Activated T-cell treated with anti-CD3 and anti-CD28 coated beads, Interleukin-2, amount 50 U/mL, for 1 hour (primary cell): ENCODE data around the gene AHRR.
"Not testable (repeated sequence)": the region's sequence is repeated elsewhere in the genome, so short reads cannot be mapped to it uniquely, and the experiment has no call there.

Source experiments
- DNase-seq: peaks from one replicate; pipeline ENCODE4 v3.0.0-alpha.2; 2020

AHRR gene

DNA sequence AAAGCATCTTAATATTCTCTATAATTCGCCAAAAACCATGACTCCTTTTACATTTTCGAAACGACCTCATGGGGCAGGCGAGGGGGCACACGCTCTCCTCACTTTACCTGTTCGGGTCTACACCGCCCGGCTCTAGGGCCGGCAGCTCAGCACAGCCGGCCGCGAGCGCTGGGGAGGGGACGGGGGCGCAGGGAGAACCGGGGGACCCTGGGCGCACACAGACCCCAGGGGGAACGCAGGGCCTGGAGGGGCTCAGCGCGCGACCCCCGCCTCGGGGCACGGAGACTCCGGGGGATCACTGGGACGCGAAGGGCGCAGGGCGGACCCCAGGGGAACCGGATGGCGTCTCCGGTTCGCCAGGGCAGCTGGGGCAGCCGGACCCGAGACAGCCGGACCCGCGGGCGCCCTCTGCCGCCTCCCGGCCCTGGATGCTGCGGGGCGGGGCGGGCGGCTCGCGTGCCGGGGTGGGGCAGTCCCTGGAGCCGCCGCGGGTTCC, at the start of gene AHRR:
Gene AHRR, plus strand, starts transcription at position 485 of the 496 bp plus-strand sequence. CDS start 22,189 bp downstream, outside the sequence.
- DNase-seq = no peak

DNA sequence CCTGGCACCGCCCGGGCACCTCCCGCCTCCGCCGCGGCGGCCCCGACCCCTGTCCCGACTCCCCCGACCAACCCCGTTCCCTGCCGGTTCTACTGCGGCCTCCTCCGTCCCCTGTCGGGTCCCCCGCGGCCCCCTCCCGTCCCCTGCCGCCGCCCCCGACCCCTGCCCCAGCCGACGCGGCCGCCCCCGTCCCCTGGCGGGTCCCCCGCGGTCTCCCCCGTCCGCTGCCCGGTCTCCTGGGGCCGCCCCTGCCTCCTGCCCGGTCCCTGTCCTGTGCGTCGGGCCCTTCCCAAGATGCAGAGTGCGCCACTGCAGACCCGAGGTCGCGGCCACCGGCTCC, 49.7 kb upstream of the AHRR start:
- DNase-seq = not testable (repeated sequence)

DNA sequence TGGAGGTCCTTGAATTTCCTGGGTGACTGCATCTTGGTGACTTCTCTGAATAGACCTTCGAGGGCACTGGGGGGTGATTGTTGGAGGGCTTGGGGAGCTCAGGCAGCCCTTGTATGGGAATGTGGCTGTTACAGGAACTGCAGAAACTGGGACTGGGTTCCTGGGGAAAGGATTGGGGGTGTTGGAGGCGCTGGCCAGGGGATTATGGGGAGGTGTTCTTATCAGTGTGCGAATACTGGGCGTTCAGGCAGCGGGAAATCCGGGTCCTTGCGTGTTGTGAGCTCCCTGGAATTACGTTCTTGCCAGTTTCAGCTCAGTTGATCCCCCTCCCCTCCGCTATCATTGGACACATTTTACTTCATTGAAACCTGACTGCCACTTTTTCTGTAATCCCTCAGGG, 48.4 kb upstream of the AHRR start:
- DNase-seq = not testable (repeated sequence)

DNA sequence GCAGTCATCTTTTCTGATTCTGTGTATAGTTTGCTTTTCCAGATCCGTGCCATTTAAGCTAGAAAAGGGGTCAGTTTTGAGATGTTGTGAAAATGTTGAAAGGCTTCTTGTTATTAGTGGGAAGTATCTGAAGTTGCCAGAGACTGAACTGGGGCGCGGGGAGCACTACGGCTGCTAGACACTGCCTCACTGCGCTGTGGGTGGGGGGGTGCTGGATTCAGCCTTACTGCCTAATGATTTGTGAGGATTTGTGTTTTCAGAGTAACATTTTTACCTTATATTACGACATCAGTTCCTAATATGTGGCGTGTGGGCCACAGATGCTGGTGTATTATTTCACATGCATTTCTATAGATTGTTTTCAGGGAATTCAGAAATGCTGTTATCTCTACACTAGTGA, 48.0 kb upstream of the AHRR start:
- not testable (repeated sequence) for DNase-seq

DNA sequence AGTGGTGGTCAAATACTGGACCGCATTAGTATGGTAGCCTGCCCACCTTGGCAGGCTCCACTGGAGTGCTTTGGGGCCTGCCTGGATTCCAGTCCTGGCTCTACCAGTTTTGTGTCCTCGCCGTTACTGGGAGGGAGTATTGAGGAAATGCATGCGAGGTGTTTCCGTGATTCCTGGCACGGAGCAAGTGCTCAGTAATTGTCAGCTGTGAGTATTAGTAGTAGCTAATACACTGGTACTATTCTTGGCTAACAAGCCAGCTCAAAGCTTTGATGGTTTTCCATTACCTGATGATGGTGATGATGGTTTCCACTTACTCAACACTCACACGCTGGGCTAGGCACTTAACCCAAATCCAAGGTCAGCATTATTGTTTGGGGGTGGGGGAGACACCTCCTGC, 47.2 kb upstream of the AHRR start:
- DNase-seq = not testable (repeated sequence)

DNA sequence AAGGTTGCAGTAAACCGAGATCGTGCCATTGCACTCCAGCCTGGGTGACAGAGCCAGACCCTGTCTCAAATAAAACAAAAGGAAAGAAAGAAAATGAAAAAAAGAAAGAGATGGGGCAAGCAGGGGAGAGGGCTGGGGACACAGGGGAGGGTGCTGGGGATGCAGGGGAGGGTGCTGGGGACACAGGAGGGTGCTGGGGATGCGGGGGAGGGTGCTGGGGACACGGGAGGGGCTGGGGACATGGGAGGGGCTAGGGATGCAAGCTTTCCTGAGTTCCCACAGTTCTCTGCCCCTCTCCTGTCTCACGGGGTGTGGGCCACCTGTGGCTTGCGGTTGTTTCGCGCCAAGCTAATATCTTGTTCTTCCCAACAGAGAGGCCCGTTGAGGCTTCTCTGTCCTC, 42.9 kb upstream of the AHRR start:
- no peak for DNase-seq

DNA sequence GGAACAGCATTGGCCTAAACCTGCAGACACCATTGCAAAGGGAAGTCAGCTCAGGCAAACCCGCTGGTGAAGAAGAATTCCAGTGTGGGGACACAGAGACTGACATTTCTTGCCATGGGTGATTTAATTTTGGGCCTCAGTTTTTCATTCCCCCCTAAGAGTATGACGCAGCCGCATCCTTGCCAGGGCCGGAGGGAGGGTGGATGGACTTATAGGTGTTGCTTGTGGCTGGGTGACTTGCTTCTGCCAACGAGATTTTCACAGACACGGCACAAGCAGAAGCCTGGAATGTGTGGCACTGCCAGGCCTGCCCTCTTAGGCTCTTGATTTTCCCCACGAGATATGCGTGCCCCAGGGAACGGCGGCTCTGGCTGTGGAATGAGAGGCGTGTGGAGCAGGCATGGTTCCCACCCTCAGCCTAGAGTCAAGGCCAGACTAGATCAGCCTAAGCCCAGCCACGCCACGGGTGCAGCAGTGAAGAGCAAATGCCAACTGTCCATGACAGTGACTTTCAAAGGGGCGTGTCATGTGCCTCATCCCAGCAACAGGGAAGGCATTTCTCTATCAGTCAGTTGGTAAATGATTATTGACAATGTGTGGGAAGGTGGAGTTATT, 42.4 kb upstream of the AHRR start:
- not testable (repeated sequence) for DNase-seq

DNA sequence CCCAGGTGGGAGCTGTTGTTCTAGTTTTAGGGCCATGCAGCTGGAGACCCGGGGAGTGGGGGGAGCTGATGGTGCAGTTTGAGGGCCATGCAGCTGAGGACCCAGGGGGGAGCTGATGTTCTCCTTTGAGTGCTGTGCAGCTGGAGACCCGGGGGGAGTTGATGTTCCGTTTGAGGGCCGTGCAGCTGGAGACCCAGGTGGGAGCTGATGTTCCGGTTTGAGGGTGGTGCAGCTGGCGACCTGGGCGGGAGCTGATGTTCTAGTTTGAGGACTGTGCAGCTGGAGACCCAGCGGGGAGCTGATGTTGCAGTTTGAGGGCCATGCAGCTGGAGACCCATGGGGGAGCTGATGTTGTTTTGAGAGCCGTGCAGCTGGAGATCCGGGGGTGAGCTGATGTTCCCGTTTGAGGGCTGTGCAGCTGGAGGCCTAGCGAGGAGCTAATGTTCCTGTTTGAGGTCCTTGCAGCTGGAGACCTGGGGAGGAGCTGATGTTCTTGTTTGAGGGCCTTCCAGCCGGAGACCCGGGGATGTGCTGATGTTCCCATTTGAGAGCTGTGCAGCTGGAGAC, 35.4 kb upstream of the AHRR start:
- no peak for DNase-seq

DNA sequence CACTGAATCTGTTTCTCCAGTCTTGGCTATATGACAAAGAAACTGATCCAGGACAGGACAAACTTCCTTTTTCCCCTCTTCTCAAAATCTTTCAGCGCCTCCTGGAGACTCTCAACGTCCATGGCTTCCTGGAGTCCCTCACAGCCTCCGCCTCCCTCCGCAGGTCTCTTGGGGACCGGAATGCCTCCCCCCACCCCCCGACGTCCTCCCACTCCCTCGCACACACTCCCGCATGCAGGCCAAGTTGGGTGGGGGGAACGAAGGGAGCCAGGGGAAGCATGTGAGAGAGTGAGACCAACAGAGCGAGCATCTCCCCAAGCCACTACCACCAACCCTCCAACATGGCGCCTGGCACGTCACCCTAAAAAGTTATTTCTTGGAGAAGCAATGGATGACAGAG, 31.3 kb upstream of the AHRR start:
- DNase-seq = not testable (repeated sequence)

DNA sequence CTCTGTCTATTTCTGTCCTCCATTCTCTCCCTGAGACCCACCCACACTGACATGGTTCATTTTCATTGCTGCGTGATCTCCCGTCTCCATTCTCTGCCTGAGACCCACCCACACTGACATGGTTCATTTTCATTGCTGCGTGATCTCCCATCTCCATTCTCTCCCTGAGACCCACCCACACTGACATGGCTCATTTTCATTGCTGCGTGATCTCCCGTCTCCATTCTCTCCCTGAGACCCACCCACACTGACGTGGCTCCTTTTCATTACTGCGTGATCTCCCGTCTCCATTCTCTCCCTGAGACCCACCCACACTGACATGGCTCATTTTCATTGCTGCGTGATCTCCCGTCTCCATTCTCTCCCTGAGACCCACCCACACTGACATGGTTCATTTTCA, 30.2 kb upstream of the AHRR start:
- DNase-seq = not testable (repeated sequence)

DNA sequence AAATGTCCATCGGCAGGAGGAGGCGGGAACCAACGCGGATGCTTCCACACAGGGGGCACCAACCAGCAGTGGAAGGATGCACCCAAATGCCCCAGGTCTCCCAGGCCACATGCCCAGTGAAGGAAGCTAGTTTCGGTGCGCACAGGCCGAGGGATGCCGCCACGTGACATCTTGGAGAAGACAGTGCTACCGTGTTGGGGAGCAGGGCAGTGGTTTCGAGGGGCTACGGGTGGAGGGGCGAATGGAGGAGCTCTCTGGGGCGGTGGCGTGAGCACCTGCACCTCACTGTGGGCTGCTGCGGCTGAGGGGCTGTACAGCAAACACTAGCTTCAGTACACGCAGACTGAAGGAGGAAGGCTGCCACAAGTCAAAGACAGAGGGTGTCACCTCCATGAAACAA, 26.7 kb upstream of the AHRR start:
- DNase-seq = not testable (repeated sequence)

DNA sequence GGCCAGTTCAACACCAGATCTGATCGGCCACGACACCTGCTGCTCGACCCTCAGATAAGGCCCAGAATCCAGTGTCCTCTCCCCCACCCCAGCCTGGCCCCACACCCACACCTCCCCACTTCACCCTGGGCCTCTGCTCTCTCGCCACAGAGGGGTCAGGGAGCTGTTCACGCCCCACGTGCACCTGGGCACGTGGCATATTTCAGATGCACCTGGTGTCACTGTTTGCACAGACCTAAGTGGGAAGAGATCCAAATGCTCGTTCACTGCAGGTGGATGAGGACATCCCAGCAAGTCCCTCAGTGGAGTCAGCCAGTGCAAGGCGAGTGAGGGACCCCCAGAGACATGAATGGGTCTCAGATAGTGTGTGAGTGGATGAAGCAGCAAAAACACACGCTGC, 25.3 kb upstream of the AHRR start:
- DNase-seq = not testable (repeated sequence)

DNA sequence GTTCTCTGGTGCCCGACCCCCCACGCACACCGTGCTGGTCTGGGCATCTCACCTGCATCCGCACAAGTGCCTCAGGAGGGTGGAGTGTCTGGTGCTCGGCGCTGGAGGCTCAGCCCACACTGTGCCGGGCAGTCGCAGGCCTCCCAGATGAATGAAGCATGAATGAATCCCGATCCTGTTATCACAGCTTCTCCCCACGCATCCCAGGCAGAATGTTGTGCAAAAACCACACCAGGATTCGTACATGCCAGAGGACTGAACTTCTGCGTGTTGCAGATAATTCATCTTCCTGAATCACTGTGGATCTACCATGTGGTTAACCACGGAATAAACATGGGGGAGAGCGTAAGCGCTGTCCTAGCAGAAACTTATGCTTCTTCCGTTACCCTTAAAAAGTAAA, 24.6 kb upstream of the AHRR start:
- not testable (repeated sequence) for DNase-seq

DNA sequence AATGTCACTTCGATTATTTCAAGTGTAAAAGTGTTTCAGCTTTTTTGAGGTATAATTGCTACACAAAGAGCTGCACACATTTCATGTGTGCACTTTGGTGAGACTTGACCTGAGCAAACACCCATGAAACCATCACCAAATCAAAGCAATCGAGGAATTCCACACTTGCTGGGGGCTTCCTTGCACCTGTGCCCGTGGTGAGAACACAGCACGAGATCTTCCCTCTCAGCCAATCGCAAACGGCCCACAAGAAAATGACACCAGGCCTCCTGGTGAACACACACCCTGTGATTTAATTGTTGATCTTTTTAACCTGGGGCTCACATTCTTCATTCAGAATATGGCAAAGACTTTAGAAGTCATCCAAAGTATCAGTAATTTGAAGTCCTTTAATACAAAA, 24.1 kb upstream of the AHRR start:
- not testable (repeated sequence) for DNase-seq

DNA sequence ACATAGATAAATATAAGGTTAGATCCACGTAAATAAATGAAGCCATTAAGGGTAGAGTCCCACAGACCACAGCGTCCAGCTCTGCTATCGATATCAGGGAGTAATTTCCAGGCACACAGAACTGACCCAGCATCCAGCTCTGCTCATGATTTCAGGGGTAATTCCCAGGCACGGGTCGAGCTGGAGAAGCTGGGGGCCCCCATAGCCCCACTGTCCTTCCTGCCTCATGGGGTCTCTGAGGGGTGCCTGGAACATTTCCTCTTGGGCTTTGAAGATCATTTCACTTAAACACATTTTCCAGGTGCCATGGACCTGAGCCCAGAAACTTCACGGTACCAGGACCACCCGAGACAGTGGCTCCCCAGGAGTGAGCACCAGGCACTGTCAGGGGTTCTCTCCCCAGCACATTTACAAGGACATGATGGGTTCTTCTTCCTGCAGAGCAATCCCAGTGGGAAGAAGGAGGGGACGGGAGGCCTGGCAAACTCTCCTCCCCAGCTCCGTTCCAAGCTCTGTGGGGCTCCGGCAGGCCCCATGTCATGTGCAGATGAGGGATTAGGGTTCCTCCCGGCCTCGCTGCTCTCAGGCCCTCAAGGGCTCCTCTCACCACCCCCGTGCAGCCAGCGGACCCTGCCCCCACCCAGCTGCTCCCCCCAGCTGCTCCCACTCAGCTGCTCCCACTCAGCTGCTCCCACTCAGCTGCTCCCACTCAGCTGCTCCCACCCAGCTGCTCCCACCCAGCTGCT, 23.4 kb upstream of the AHRR start:
- not testable (repeated sequence) for DNase-seq

DNA sequence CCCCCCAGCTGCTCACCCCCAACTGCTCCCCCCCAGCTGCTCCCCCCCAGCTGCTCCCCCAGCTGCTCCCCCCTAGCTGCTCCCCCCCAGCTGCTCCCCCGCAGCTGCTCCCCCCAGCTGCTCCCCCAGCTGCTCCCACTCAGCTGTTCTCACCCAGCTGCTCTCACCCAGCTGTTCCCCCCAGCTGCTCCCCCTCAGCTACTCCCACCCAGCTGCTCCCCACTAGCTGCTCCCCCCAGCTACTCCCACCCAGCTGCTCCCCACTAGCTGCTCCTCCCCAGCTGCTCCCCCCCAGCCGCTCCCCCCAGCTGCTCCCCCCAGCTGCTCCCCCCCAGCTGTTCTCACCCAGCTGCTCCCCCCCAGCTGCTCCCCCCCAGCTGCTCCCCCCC, 22.8 kb upstream of the AHRR start:
- DNase-seq = no peak

DNA sequence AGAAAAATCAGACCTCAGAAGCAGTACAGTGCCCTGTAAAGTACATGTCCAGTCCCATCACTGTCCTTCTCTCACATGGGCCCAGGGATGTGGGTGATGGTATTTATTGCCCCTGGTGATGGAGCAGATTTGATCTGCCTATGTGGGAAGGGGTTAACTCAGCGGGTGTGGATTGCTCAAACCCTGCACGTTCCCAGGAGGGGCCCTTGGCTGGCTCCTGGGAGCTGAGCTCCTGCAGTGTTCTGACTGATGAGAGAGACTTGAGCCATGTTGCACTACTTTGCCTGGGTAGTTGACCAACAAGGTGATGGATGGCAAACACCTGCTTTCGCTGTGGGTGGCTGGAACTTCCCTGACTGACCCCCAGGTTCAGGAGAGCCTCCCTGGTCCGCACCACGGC, 21.6 kb upstream of the AHRR start:
- DNase-seq = not testable (repeated sequence)

DNA sequence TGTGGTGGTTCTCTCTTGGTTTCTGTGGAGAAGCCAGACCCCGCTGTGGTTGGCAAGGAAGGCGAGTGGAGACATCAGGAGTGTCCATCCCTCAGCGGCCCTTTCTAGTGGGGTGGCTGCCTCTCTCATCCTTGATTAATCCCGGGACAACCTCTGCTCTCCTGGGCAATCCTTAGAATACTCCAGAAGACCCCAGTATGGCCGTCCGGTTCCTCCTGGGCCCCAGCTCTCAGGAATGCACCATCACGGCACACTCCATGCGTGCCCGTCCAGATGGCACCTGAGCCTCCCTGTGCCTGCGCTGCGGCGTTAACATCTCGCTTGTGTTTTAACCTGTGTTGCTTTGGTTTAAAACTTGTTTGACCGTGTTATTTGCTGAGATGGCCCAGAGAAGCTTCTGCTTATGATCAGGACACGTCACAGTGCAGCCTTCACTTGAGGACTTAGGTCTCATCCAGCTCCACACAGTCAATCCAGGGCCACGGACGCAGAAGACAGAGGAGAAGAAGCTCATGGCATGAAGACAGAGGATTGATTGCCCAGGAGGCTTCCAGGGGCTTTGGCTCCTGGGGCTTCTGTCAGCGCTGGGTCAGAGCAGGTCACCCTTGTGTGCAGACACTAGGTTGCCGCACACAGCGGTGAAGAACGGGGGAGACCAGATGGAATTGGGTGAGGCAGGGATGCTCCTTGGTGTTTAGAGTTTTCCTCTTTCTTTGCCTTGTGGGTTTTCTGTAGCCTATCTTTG, 20.7 kb upstream of the AHRR start:
- not testable (repeated sequence) for DNase-seq

DNA sequence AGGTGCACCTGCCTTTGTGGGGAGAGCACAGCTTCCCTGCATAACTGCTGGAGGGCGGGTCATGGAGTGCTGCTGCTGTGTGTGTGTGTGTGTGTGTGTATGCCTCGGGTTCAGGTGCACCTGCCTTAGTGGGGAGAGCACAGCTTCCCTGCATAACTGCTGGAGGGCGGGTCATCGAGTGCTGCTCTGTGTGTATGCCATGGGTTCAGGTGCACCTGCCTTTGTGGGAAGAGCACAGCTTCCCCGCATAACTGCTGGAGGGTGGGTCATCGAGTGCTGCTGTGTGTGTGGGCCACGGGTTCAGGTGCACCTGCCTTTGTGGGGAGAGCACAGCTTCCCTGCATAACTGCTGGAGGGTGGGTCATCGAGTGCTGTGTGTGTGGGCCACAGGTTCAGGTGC, 19.1 kb upstream of the AHRR start:
- DNase-seq = not testable (repeated sequence)

DNA sequence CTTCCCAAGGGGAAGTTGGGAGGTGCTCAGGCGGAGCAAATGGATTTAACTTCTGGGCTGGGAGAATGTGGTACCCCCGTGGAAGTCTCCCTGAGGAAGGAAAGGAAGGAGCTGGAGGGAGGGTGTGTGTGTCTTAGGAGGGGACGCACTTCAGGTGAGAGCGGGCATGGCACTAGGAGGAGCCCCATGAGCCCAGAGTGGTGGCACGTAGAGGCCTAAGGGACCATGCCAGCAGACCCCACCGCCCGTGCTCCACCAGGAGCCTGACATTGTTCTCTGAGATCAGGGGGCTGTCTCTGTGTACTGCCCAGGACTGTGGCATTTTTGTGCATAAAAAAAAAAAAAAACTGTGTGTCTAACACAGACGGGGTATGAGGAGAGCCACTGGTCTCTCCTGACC, 18.5 kb upstream of the AHRR start:
- DNase-seq = no peak

DNA sequence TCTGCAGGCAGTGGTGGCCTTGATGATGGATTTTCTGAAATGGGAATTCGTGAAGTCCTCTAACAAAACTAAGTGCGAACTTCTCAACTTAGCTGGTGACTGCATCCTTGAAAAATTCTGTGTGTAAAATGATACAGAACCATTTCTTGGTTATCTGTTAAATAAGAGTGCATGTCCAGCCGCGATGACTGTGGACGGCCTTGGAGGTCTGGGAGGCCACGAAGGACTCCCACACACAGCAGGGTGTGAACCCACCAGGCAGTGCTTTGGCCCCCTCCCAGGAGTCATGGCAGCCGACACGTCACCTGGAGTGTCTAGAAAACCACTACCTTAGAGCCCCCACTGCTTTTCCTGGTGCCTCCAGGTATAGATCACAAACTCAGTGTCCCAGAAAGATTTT, 17.8 kb upstream of the AHRR start:
- DNase-seq = not testable (repeated sequence)

DNA sequence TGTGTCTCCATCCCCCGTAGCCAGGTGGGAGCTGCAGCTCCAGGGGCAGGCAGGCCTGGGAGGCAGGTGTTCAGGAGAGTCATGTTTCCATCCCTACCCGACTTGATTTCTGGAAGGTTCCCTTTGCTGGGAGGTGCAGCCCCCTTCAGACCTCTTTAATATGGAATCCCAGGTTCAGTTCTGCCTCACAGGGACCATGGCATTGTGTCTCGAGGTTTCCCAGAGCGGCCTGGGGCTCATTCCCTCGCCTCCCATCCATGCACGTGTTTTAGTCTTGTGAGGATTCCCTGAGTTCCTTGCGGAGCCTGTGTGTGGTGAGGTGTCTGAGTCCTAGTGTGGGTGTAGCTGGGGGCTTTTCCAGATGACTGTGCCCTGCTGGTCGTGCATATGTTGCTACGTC, 16.5 kb upstream of the AHRR start:
- no peak for DNase-seq

DNA sequence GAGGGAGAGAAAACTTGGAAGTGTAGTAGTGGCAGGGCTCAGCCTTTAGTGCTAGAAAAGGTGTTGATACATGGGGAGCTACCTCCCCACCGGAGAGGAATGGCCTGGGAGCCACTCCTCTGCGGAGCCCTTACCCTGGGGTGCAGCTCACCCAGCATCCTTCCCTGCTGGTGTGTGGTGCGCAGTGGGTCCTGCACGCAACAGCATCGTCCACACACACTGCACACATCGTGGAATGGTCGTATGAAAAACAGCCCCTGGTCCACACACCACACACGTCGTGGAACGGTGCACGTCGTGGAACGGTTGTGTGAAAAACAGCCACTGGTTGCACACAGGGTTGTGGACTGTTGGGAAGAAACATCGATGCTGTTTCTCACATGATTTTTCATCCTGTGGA, 16.1 kb upstream of the AHRR start:
- no peak for DNase-seq
